GM12878 (cell line): ENCODE data around the gene ZSCAN23. TPM values are rescaled to one million over a fixed set of nuclear protein-coding genes. Genes with fewer than 3 reads are reported as not detected.

Experiments
- ATAC-seq: fragments of 200-7000 bp; cut with Tn5 transposase; 3 replicates; pipeline ENCODE4 v1.9.1; 2020; ENCODE audit warnings: mild to moderate bottlenecking, moderate library complexity
- BruUV-seq: library from RNA; stranded (reverse); fragments of 400-500 nt; replicated peaks from 2 replicates; lab custom pipeline; 2021; lab: Mats Ljungman, UMichigan
- CTCF ChIA-PET: fragments of 300-600 bp; sonication (Branson Sonifier 250); formaldehyde crosslinking; extraction: SDS; loops from one replicate; lab custom pipeline; 2021; ENCODE audit warnings: inconsistent platforms; lab: Yijun Ruan, JAX
- POLR2A ChIA-PET: fragments of 350-600 bp; formaldehyde crosslinking; extraction: SDS; loops from one replicate; lab custom pipeline; 2021; ENCODE audit warnings: inconsistent platforms; lab: Charles Lee
- RAD21 ChIA-PET: fragments of 300-600 bp; sonication (Branson Sonifier 250); formaldehyde crosslinking; loops from one replicate; lab custom pipeline; 2023; ENCODE audit warnings: antibody characterized with exemption; ENCODE audit not compliant: unreplicated experiment; lab: Charles Lee
- SMC1A ChIA-PET: fragments of 300-600 bp; sonication (Branson Sonifier 250); formaldehyde crosslinking; loops from one replicate; lab custom pipeline; 2023; ENCODE audit not compliant: unreplicated experiment, uncharacterized antibody; lab: Charles Lee
- DNase-seq: peaks from one replicate; pipeline ENCODE4 v3.0.0-alpha.2; 2011; ENCODE audit warnings: low read depth, low spot score
- FAIRE-seq: peaks from 3 replicates; lab custom pipeline; 2011; peaks lifted over from hg19 to GRCh38; lab: Jason Lieb, UNC
- H2AFZ ChIP-seq: 2 replicates; pipeline ENCODE4 v1.6.0; 2011; ENCODE audit warnings: low read depth, low read length, control low read depth; ENCODE audit not compliant: control insufficient read depth
- H3K27ac ChIP-seq: 2 replicates; pipeline ENCODE4 v1.5.1; 2011; ENCODE audit warnings: control low read depth; ENCODE audit not compliant: control insufficient read depth, insufficient read depth
- H3K27me3 ChIP-seq, 2 experiments: replicated peaks in 1 of 2; 2 replicates each; pipeline versions ENCODE4 v1.6.0 to v1.6.1; 2011; ENCODE audit warnings: low read length in 1 of 2; ENCODE audit not compliant: control insufficient read depth in 2 of 2, insufficient read depth in 2 of 2
- H3K36me3 ChIP-seq, 2 experiments: 2 replicates each; pipeline ENCODE4 v1.5.1; 2011; ENCODE audit warnings: low read length in 1 of 2; ENCODE audit not compliant: control insufficient read depth in 2 of 2, insufficient read depth in 2 of 2
- H3K4me1 ChIP-seq: 2 replicates; pipeline ENCODE4 v1.6.1; 2011; ENCODE audit warnings: mild to moderate bottlenecking, low read length, moderate library complexity, mixed read lengths; ENCODE audit not compliant: control insufficient read depth, insufficient read depth
- H3K4me2 ChIP-seq: 2 replicates; pipeline ENCODE4 v1.6.0; 2011; ENCODE audit warnings: control low read depth; ENCODE audit not compliant: control insufficient read depth, insufficient read depth
- H3K4me3 ChIP-seq: fragments of 200-600 bp; sonication (generic); 2 replicates; pipeline ENCODE4 v1.5.1; 2016
- H3K79me2 ChIP-seq: 2 replicates; pipeline ENCODE4 v1.6.0; 2011; ENCODE audit warnings: low read length; ENCODE audit not compliant: control insufficient read depth, insufficient read depth
- H3K9ac ChIP-seq: 2 replicates; pipeline ENCODE4 v1.8.0; 2011; ENCODE audit warnings: low read length, control low read depth, mixed read lengths; ENCODE audit not compliant: control insufficient read depth, insufficient read depth
- H3K9me3 ChIP-seq: replicated peaks from 3 replicates; pipeline ENCODE4 v1.5.1; 2011; ENCODE audit warnings: mild to moderate bottlenecking, low read length; ENCODE audit not compliant: control insufficient read depth, insufficient read depth
- H4K20me1 ChIP-seq: 2 replicates; pipeline ENCODE4 v1.6.0; 2011; ENCODE audit not compliant: control insufficient read depth, insufficient read depth
- ASH2L ChIP-seq: fragments of 300-600, 200-600 bp; sonication (generic); IDR thresholded peaks from 2 replicates; pipeline ENCODE4 v1.6.1; 2017; ENCODE audit warnings: low read depth, mild to moderate bottlenecking, borderline replicate concordance
- BRCA1 ChIP-seq: IDR thresholded peaks from 2 replicates; pipeline ENCODE4 v1.6.1; 2011; ENCODE audit warnings: low read depth, low read length, improper control_type of control experiment
- EGR1 ChIP-seq, 2 experiments: IDR thresholded peaks; 1 replicate in 1 of 2; 2 replicates in 1 of 2; pipeline ENCODE4 v1.6.1; 2011 to 2012; ENCODE audit warnings: low read depth in 2 of 2, low read length in 2 of 2, borderline replicate concordance in 1 of 2, mild to moderate bottlenecking in 1 of 2, moderate library complexity in 1 of 2
- EZH2 ChIP-seq: IDR thresholded peaks from 2 replicates; pipeline ENCODE4 v1.6.1; 2012; ENCODE audit warnings: low read depth, mild to moderate bottlenecking, control low read depth, inconsistent platforms, low read length, borderline replicate concordance; ENCODE audit not compliant: control insufficient read depth
- NR2F1 ChIP-seq: fragments of 450-650 bp; conservative IDR thresholded peaks from 2 replicates; pipeline ENCODE4 v1.6.1; 2017; ENCODE audit warnings: mild to moderate bottlenecking
- PAX8 ChIP-seq: fragments of 450-650 bp; IDR thresholded peaks from 2 replicates; pipeline ENCODE4 v1.6.1; 2017; ENCODE audit warnings: mild to moderate bottlenecking, moderate library complexity
- PKNOX1 ChIP-seq: fragments of 450-650 bp; IDR thresholded peaks from 2 replicates; pipeline ENCODE4 v1.6.1; 2016; ENCODE audit warnings: mild to moderate bottlenecking
- RBBP5 ChIP-seq: fragments of 200-600 bp; sonication (generic); conservative IDR thresholded peaks from 2 replicates; pipeline ENCODE4 v1.6.1; 2016
- REST ChIP-seq: IDR thresholded peaks from 2 replicates; pipeline ENCODE4 v1.6.1; 2012; ENCODE audit warnings: mild to moderate bottlenecking, low read depth, low read length
- STAT3 ChIP-seq: IDR thresholded peaks from 2 replicates; pipeline ENCODE4 v1.6.1; 2011; ENCODE audit warnings: low read depth, low read length, improper control_type of control experiment
- SUZ12 ChIP-seq: fragments of 200-600 bp; sonication (generic); IDR thresholded peaks from one replicate; pipeline ENCODE4 v1.6.1; 2018; ENCODE audit warnings: antibody characterized with exemption, mild to moderate bottlenecking; ENCODE audit not compliant: unreplicated experiment
- TARDBP ChIP-seq: IDR thresholded peaks from 2 replicates; pipeline ENCODE4 v1.6.1; 2016; ENCODE audit warnings: borderline replicate concordance
- ZBTB4 ChIP-seq: fragments of 450-650 bp; formaldehyde crosslinking; IDR thresholded peaks from 2 replicates; pipeline ENCODE4 v1.4.0; 2022; ENCODE audit warnings: mild to moderate bottlenecking, moderate library complexity
- ZNF24 ChIP-seq: fragments of 450-650 bp; IDR thresholded peaks from 2 replicates; pipeline ENCODE4 v1.6.1; 2017; ENCODE audit warnings: antibody characterized with exemption, mild to moderate bottlenecking
- ZZZ3 ChIP-seq: IDR thresholded peaks from 2 replicates; pipeline ENCODE4 v1.6.1; 2011; ENCODE audit warnings: low read depth; ENCODE audit not compliant: control insufficient read depth, insufficient read length
- WGBS: methylation state at CpG from one replicate; pipeline ENCODE4 v1.1.6; 2016; ENCODE audit warnings: low lambda C conversion rate; ENCODE audit not compliant: insufficient replicate concordance, insufficient coverage; ENCODE audit errors: missing lambda C conversion rate; 5-methylcytosine and 5-hydroxymethylcytosine counted together
- in situ Hi-C: fragments of 300-500 bp; cut with MboI; formaldehyde crosslinking; loops from 9 replicates; pipeline ENCODE4 v1.14.3; 2018; ENCODE audit warnings: mixed read lengths
- intact Hi-C: fragments of 100-400 bp; cut with micrococcal nuclease; formaldehyde crosslinking; loops from one replicate; pipeline ENCODE4 v1.14.2; 2022; ENCODE audit not compliant: unreplicated experiment
- polyA plus RNA-seq, 11 experiments: library from polyadenylated mRNA; depleted of rRNA in 4 of 11; unstranded in 6 of 11; stranded (reverse) in 5 of 11; fragments of >200 nt; fragmentation: Nextera tagmentation in 4 of 11; fragmentation: Illumina TruSeq in 1 of 11; extraction: Ambion mirVana in 4 of 11; extraction: Trizol in 1 of 11; gene quantifications; 1 replicate in 1 of 11; 2 replicates in 10 of 11; pipeline versions ENCODE4 v1.2.1 to v1.2.3, GENCODE V29; 2011 to 2016; ENCODE audit warnings: inconsistent platforms in 2 of 11, missing spikeins in 2 of 11, low read depth in 1 of 11
- total RNA-seq, 4 experiments: library from RNA; depleted of rRNA in 3 of 4; stranded (reverse); fragments of >200 nt in 3 of 4; fragmentation: Illumina TruSeq in 1 of 4; extraction: Trizol in 1 of 4; gene quantifications; 2 replicates each; pipeline versions ENCODE4 v1.2.1 to v1.2.3, GENCODE V29; 2013 to 2021

Gene ZSCAN23
- total and polyA plus RNA-seq, 10 of the 15 experiments (the other 5 are each of a cell fraction or from before 2014, with no cell fraction given): 0.04 to 2.3 (median 0.84) TPM

DNA sequence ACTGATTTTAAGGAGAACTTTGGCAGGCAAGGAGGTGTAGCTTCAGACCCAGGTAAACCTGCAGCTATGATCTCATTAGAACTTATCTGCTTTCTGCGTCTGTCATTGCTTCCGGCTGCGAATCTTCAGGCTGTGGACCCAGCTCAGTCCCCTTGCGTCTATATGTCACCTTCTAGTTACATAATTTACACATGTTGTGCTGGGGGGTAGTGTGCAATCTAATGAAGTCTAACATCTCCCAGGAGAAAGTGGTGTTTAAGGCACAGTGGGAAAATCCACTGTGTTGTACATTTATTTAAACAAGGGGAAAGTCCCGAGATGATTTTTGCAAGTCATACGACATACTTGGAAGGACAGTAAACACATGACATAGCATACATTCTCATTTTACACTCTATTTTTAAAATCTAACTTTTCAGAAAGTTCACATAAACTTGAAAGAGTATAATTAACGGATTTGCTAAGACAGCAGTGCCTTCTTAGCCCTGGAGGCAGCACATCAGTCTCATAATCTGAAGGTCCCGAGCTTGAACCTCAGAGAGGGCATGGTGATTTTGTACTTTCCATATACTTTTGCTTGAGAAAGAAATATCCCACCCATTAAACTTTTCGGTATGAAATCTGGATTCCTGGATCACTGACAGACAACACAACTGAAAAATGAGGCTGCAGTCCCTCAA is 37.1 kb upstream of the ZSCAN23 start:
- no peak overlapping the region for H3K27ac ChIP-seq
- no peaks in the 10 kb centered on the region for H3K4me1 ChIP-seq
- DNase-seq: no peak
- ChIA-PET CTCF (no interaction called here), RAD21 (interaction anchor here (0.8 kb wide), 1 partner anchor 62 kb away, joined by 3 read pairs; no protein-coding TSS in a partner anchor), SMC1A (no interaction called here), POLR2A (no interaction called here)
- no peak overlapping the region for H3K4me3 ChIP-seq
- WGBS: 33% methylated on average over 9 of the region's 9 CpGs
- H3K36me3 ChIP-seq: no peaks in the 10 kb centered on the region
- in situ Hi-C loops (no loop called here), intact Hi-C loops (no loop called here)
- FAIRE-seq: no peak
- peaks cover 3 to 6% of the 10 kb centered on the region in 2 experiments; a peak in 3 of 4 replicates for H3K27me3 ChIP-seq
- no peak for ATAC-seq
- no peaks in the 10 kb centered on the region for H4K20me1 ChIP-seq
- no peak overlapping the region for H3K9ac ChIP-seq
- H2AFZ ChIP-seq: no peak overlapping the region
- H3K79me2 ChIP-seq: no peaks in the 10 kb centered on the region
- BruUV-seq: no TSS peak
- H3K4me2 ChIP-seq: no peak overlapping the region
- H3K9me3 ChIP-seq: no peaks in the 10 kb centered on the region; the same call in 2 of the 3 replicates
- no peak for TF ChIP-seq BRCA1
- TF ChIP-seq STAT3: no peak
- TF ChIP-seq NR2F1: no peak
- no peak for TF ChIP-seq TARDBP
- no peak for TF ChIP-seq PAX8
- no peak for TF ChIP-seq SUZ12
- TF ChIP-seq EGR1 (IDR thresholded peaks at IDR 0.05; ENCODE audit: borderline replicate concordance in 1 of 2, low read depth in 2 of 2, low read length in 2 of 2): no peak
- TF ChIP-seq ZBTB4 (CRISPR knock-in tag): no peak
- no peak for TF ChIP-seq ZNF24
- no peak for TF ChIP-seq ASH2L
- no peak for TF ChIP-seq PKNOX1
- TF ChIP-seq REST: no peak
- TF ChIP-seq RBBP5: no peak
- no peak for TF ChIP-seq ZZZ3
- TF ChIP-seq EZH2: no peak
